Measurements from ENCODE around the gene PP2D1.

DNA sequence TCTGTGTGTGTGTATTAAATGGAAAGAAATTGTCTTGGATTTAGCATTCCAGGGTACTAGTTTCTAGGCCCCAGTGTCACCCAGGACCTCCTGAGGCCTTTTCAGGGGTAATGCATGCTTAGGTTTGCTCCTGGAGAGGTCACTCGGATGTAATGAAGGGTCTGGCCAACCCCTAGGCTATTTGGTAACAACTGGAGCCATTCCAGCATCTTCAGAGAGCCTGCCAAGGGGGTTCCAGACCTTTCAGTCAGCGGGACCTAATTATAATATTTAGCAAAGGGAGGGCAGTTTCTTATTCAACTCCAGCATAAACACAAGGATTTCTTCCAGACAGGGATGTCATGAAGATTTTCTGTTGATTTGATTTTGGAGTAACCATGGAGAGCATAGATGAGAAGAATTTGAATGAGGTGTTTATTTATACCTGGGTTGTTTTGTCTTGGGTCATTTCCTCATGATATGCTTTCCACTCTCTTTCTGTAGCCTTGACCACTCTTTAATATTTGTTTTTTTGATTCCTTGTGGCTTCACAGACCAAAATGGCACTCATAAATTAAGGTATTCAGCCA lies 45.6 kb upstream of the PP2D1 start:
- no peak for TF ChIP-seq EZH2 (IDR thresholded peaks at IDR 0.05; ENCODE audit: low read length, unreplicated experiment)
- TF ChIP-seq, protein P1, sequence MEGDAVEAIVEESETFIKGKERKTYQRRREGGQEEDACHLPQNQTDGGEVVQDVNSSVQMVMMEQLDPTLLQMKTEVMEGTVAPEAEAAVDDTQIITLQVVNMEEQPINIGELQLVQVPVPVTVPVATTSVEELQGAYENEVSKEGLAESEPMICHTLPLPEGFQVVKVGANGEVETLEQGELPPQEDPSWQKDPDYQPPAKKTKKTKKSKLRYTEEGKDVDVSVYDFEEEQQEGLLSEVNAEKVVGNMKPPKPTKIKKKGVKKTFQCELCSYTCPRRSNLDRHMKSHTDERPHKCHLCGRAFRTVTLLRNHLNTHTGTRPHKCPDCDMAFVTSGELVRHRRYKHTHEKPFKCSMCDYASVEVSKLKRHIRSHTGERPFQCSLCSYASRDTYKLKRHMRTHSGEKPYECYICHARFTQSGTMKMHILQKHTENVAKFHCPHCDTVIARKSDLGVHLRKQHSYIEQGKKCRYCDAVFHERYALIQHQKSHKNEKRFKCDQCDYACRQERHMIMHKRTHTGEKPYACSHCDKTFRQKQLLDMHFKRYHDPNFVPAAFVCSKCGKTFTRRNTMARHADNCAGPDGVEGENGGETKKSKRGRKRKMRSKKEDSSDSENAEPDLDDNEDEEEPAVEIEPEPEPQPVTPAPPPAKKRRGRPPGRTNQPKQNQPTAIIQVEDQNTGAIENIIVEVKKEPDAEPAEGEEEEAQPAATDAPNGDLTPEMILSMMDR (conservative IDR thresholded peaks at IDR 0.05; ENCODE audit: low read depth, low read length): no peak
- TF ChIP-seq EZH2phosphoT487 (IDR thresholded peaks at IDR 0.05; ENCODE audit: borderline replicate concordance, low read length): no peak

All from PC-3 (cell line).